Peyer's patch (tissue), 4 donors: ENCODE data around the gene CYSTM1. TPM values are rescaled to one million over a fixed set of nuclear protein-coding genes. Genes with fewer than 3 reads are reported as not detected.
A peak's percentile ranks its signal among the peaks of the same experiment; 100 is the strongest.

Experiments
- DNase-seq, 3 donors: peaks; one replicate each; pipeline ENCODE4 v3.0.0-alpha.2; 2017 to 2019
- H3K27ac ChIP-seq, 4 donors: fragments of 200-600 bp; sonication (generic); one replicate each; pipeline ENCODE4 v1.5.1; 2016 to 2019
- H3K27me3 ChIP-seq, 2 donors: fragments of 200-600 bp; sonication (generic); one replicate each; pipeline ENCODE4 v1.5.1; 2019
- H3K36me3 ChIP-seq, 3 donors: fragments of 200-600 bp; sonication (generic); one replicate each; pipeline ENCODE4 v1.5.1; 2016 to 2019
- H3K4me1 ChIP-seq, 4 donors: fragments of 200-600 bp; sonication (generic); one replicate each; pipeline ENCODE4 v1.5.1; 2016 to 2019
- H3K4me3 ChIP-seq, 4 donors: fragments of 200-600 bp; sonication (generic); 1 replicate in 3 of 4; 2 replicates in 1 of 4; pipeline ENCODE4 v1.5.1; 2016 to 2019; ENCODE audit warnings: mild to moderate bottlenecking in 1 of 4
- H3K9me3 ChIP-seq, 4 donors: fragments of 200-600 bp; sonication (generic); one replicate each; pipeline ENCODE4 v1.5.1; 2016 to 2019; ENCODE audit warnings: mild to moderate bottlenecking in 1 of 4
- POLR2A ChIP-seq, 2 donors: fragments of 450-650 bp; IDR thresholded peaks; one replicate each; pipeline ENCODE4 v1.5.1; 2017; ENCODE audit warnings: antibody characterized with exemption in 2 of 2, mild to moderate bottlenecking in 2 of 2, moderate library complexity in 2 of 2
- total RNA-seq, 4 donors: library from RNA; depleted of rRNA; stranded (reverse); fragments of >200 nt; gene quantifications; one replicate each; pipeline ENCODE4 v1.1.0, GENCODE V29; 2016
- TF ChIP-seq, protein P1 (sequence below), 6 experiments: fragments of 450-650 bp in 4 of 6; fragments of 200-600 bp in 2 of 6; sonication (generic) in 1 of 6; IDR thresholded peaks; one replicate each; pipeline ENCODE4 v1.5.1; 2017 to 2019; ENCODE audit warnings: antibody characterized with exemption in 6 of 6, mild to moderate bottlenecking in 3 of 6, moderate library complexity in 1 of 6

CYSTM1 gene
- total RNA-seq, 4 donors from 2014 or later, result 60.2 to 185 (median 140) TPM

DNA sequence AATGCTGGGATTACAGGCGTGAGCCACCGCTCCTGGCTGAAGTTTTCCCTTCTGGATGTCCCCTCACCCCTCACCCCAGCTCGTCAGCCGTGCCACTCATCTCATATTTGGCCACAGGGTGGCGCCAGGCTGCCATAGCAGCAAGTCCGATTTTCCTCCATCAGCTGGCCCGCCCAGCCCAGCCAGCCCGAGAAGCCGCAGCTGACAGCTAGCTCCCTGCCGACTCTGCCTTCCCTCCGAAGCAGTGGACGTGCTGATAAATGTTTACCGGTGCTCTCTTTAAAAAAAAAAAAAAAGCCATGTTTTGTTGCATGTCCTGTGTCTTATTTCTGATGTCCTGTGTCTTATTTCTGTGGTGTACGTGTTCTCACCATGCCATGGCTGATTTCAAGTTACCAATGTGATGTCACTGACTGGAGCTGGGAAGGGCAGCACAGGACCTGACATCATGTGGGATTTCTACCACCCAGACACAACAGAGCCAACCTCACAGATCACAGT is 69.6 kb downstream of the CYSTM1 start:
- TF ChIP-seq POLR2A (IDR thresholded peaks at IDR 0.05), result no peak
- TF ChIP-seq, protein P1, sequence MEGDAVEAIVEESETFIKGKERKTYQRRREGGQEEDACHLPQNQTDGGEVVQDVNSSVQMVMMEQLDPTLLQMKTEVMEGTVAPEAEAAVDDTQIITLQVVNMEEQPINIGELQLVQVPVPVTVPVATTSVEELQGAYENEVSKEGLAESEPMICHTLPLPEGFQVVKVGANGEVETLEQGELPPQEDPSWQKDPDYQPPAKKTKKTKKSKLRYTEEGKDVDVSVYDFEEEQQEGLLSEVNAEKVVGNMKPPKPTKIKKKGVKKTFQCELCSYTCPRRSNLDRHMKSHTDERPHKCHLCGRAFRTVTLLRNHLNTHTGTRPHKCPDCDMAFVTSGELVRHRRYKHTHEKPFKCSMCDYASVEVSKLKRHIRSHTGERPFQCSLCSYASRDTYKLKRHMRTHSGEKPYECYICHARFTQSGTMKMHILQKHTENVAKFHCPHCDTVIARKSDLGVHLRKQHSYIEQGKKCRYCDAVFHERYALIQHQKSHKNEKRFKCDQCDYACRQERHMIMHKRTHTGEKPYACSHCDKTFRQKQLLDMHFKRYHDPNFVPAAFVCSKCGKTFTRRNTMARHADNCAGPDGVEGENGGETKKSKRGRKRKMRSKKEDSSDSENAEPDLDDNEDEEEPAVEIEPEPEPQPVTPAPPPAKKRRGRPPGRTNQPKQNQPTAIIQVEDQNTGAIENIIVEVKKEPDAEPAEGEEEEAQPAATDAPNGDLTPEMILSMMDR (IDR thresholded peaks at IDR 0.05), result peak; percentile 69 to 95 (median 91)
- Histone ChIP-seq H3K36me3 (peaks cover 0 to 10% (median 0%) of the 10 kb centered on the region in 3 donors), H3K4me1 (peaks cover 0 to 56% (median 12%) of the 10 kb centered on the region in 4 donors), H3K27me3 (no peaks in the 10 kb centered on the region), H3K9me3 (no peaks in the 10 kb centered on the region), H3K27ac (no peak overlapping the region), H3K4me3 (no peak overlapping the region)
- DNase-seq, result peak; percentile 84 to 95 (median 91)

DNA sequence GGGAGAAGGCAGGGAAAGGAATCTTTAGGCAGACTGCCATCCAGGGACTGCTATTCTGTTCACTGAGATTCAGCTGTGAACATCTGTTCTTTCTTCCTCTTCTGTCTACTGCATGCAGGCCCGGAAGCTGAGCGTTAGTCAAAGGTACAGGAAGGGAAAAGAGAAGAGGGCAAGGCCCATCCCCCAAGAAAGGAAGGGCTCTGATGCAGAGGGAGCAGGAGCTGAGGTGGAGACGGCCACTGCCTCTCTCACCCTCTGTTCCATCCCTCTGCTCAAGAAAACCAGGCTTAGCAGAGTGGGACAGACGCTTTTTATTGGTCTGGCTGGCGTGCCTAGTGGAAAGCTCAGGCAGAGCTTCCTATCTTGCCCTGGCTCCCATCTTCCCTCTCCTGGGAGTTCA is 70.4 kb downstream of the CYSTM1 start:
- peak in 1 of 3 donors; percentile 48 for DNase-seq
- Histone ChIP-seq H3K27me3 (no peaks in the 10 kb centered on the region), H3K27ac (no peak overlapping the region), H3K4me1 (peaks cover 0 to 49% (median 12%) of the 10 kb centered on the region in 4 donors), H3K9me3 (no peaks in the 10 kb centered on the region), H3K4me3 (no peak overlapping the region), H3K36me3 (peaks cover 0 to 10% (median 0%) of the 10 kb centered on the region in 3 donors)
- TF ChIP-seq POLR2A (IDR thresholded peaks at IDR 0.05), result no peak
- TF ChIP-seq, protein P1 (IDR thresholded peaks at IDR 0.05), result no peak

DNA sequence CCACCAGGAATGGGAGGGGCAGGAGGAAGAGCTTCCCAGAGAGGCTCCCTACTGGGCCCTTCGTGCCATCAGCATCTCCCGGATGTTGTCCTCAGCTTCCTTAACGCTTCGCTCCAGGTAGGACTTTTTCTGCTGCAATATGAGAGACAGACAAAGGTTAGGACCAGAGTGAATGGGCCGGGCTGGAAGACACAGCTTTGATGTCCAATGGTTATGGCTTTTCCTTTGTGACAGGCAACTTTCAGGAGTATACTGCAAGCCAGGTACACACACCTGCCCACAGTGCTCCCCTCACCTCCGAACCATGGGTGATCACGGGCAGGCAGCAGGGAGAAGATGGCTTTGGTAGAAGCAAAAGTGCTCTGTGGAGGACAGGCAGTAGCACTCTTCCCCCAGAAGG is 70.9 kb downstream of the CYSTM1 start:
- no peak for DNase-seq
- H3K27me3 ChIP-seq, result no peaks in the 10 kb centered on the region
- H3K4me3 ChIP-seq, result no peak overlapping the region
- no peaks in the 10 kb centered on the region for H3K9me3 ChIP-seq
- H3K27ac ChIP-seq, result peak overlapping the region in 1 of 4 donors; percentile 55
- TF ChIP-seq, protein P1 (IDR thresholded peaks at IDR 0.05), result no peak
- TF ChIP-seq POLR2A (IDR thresholded peaks at IDR 0.05), result no peak
- H3K4me1 ChIP-seq, result peaks cover 0 to 43% (median 10%) of the 10 kb centered on the region in 4 donors
- H3K36me3 ChIP-seq, result peaks cover 0 to 10% (median 0%) of the 10 kb centered on the region in 3 donors

DNA sequence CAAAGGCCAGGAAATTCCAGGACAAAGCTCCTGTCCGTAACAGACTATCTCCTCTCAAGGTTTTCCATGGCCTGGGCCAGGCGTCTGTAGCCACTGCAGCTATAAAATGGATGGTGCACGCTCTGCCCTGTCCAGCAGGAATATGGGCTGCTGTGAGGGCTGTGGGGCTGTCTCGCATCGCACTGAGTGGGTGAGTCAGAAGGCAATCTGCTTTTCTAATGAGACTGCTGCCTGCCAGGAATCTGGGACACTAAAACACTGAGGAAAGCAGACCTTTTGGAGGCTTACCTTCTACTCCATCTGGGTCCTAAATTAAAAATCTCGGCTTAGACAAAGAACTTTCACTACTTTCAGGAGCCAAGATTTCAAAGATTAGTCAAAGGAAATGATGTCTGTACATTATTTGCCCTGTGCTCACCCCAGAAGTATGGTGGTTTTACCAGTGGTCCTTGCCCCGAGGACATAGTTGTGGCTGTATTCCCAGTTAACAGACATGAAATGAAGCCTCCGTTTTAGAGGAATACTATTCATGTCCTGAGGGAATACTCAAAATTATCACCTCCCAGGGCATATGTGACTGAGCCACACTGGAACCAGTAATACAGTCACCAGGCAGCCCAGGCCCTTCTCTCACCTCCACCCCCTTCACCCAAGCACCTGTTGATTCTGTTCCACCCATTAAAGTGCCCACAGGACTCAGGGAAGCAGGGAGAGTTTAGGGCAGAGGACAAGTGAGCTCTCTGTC is 71.6 kb downstream of the CYSTM1 start:
- H3K27ac ChIP-seq, result peak overlapping the region in 2 of 4 donors; percentile 51 to 55

DNA sequence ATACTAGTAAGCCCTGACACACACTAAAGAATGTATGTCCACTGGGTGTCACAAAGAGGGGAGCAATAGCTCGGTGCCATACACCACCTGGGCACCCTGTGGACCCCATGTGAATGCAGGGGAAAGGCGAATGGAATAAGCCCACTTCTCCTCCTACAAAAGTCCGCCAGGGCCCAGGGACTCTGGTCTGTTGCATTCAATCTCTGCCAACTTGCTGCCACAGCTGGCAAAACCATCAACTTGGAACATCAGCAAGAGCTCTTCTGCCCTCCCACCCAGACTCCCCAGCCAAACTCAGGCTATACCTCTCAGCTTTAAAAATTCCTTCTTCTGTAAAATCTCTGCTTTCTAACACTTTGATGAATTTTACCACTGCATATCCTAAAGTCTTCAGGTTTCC is 73.4 kb downstream of the CYSTM1 start:
- Histone ChIP-seq H3K36me3 (peaks cover 0 to 10% (median 0%) of the 10 kb centered on the region in 3 donors), H3K4me3 (no peak overlapping the region), H3K27ac (no peak overlapping the region), H3K4me1 (peaks cover 0 to 22% (median 0%) of the 10 kb centered on the region in 4 donors), H3K9me3 (no peaks in the 10 kb centered on the region), H3K27me3 (no peaks in the 10 kb centered on the region)
- DNase-seq, result no peak
- TF ChIP-seq POLR2A (IDR thresholded peaks at IDR 0.05), result no peak
- TF ChIP-seq, protein P1 (IDR thresholded peaks at IDR 0.05), result no peak

More for the DNA sequence above, 71.6 kb downstream of the CYSTM1 start:
- Histone ChIP-seq H3K36me3 (peaks cover 0 to 10% (median 0%) of the 10 kb centered on the region in 3 donors), H3K4me3 (no peak overlapping the region), H3K27me3 (no peaks in the 10 kb centered on the region), H3K4me1 (peaks cover 0 to 36% (median 5%) of the 10 kb centered on the region in 4 donors), H3K9me3 (no peaks in the 10 kb centered on the region)
- no peak for TF ChIP-seq POLR2A (IDR thresholded peaks at IDR 0.05)
- TF ChIP-seq, protein P1 (IDR thresholded peaks at IDR 0.05), result no peak
- no peak for DNase-seq
